ENCODE measurements around the gene THSD4.

DNA sequence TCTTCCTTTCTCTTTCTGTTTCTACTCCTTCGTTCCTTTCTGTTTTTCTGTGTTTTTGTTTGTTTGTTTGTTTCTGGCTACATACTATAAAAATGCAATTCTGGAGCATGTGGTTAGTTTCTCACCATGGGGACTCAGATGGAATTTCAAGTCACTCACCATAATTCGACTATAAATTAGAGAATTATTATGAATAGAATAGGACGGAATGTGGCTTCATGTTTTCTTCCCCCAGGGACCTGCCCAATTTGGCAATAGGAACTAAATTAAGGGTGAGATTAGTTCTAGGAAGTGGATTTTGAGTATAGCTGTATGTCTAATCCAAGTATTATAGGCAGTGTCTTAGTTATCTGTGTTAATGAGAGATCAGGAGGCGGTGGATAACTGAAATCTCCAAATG is 96.9 kb downstream of the THSD4 start:
- TF ChIP-seq SMC3 (conservative IDR thresholded peaks at IDR 0.05; ENCODE audit: poor library complexity) = no peak
- TF ChIP-seq, protein P1, sequence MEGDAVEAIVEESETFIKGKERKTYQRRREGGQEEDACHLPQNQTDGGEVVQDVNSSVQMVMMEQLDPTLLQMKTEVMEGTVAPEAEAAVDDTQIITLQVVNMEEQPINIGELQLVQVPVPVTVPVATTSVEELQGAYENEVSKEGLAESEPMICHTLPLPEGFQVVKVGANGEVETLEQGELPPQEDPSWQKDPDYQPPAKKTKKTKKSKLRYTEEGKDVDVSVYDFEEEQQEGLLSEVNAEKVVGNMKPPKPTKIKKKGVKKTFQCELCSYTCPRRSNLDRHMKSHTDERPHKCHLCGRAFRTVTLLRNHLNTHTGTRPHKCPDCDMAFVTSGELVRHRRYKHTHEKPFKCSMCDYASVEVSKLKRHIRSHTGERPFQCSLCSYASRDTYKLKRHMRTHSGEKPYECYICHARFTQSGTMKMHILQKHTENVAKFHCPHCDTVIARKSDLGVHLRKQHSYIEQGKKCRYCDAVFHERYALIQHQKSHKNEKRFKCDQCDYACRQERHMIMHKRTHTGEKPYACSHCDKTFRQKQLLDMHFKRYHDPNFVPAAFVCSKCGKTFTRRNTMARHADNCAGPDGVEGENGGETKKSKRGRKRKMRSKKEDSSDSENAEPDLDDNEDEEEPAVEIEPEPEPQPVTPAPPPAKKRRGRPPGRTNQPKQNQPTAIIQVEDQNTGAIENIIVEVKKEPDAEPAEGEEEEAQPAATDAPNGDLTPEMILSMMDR (IDR thresholded peaks at IDR 0.05; ENCODE audit: poor library complexity, severe bottlenecking) = no peak
- TF ChIP-seq REST (IDR thresholded peaks at IDR 0.05; ENCODE audit: borderline replicate concordance) = no peak
- TF ChIP-seq MXI1 (conservative IDR thresholded peaks at IDR 0.05; ENCODE audit: poor library complexity, severe bottlenecking) = no peak
- TF ChIP-seq EZH2 (IDR thresholded peaks at IDR 0.05; ENCODE audit: borderline replicate concordance, insufficient read depth, low read length, poor library complexity, severe bottlenecking) = no peak
- no peak for TF ChIP-seq RAD21 (conservative IDR thresholded peaks at IDR 0.05)
- no peak for TF ChIP-seq TAF1 (IDR thresholded peaks at IDR 0.05; ENCODE audit: low read depth)

Measured in neural cell (in vitro differentiated cells).